ENCODE results near the gene BRD3OS.

DNA sequence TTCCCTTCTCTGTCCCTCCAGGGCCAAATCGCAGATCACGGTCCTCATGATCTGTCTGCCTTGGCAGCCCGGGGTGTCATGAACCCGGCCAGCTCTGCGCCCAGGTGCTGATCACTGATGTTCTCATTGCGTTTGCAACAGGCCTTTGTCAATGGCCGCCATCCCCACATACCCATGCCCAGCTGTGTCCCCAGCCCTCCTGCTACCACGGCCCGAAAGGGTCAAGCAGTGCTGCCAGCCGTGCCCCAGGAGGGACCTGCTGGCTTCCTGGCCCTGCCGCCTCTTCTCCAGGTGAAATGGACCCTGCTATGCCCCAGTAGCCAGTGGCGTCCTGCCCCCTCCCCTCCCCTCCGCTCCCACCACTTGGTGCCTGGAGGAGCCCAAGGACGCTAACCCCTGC, 20.4 kb upstream of the BRD3OS start:
- TF ChIP-seq EZH2 (IDR thresholded peaks at IDR 0.05; ENCODE audit: insufficient read depth, poor library complexity, severe bottlenecking): no peak
- no peak for TF ChIP-seq EZH2phosphoT487 (IDR thresholded peaks at IDR 0.05; ENCODE audit: insufficient read depth, low read depth)
